ENCODE results near the gene PCSK6. TPM values are rescaled to one million over a fixed set of nuclear protein-coding genes. Genes with fewer than 3 reads are reported as not detected.
"Not testable (repeated sequence)": the region's sequence is repeated elsewhere in the genome, so short reads cannot be mapped to it uniquely, and the experiment has no call there.

PCSK6 gene
- total and polyA plus RNA-seq, 2 donors from 2014 or later: 3.8 to 7.3 TPM

- no peaks in the 10 kb centered on the region for H3K36me3 ChIP-seq (ENCODE audit: control insufficient read depth in 2 of 3, insufficient read depth in 3 of 3, low read length in 3 of 3)
- DNase-seq (no peak), FAIRE-seq (no peak)
- intact Hi-C loops (cut with DNase I): no loop called here
- no peaks in the 10 kb centered on the region for H3K4me1 ChIP-seq (ENCODE audit: control insufficient read depth in 2 of 3, insufficient read depth in 2 of 3, low read depth in 1 of 3, low read length in 3 of 3)
- TF ChIP-seq, protein P1, sequence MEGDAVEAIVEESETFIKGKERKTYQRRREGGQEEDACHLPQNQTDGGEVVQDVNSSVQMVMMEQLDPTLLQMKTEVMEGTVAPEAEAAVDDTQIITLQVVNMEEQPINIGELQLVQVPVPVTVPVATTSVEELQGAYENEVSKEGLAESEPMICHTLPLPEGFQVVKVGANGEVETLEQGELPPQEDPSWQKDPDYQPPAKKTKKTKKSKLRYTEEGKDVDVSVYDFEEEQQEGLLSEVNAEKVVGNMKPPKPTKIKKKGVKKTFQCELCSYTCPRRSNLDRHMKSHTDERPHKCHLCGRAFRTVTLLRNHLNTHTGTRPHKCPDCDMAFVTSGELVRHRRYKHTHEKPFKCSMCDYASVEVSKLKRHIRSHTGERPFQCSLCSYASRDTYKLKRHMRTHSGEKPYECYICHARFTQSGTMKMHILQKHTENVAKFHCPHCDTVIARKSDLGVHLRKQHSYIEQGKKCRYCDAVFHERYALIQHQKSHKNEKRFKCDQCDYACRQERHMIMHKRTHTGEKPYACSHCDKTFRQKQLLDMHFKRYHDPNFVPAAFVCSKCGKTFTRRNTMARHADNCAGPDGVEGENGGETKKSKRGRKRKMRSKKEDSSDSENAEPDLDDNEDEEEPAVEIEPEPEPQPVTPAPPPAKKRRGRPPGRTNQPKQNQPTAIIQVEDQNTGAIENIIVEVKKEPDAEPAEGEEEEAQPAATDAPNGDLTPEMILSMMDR (IDR thresholded peaks at IDR 0.05; ENCODE audit: borderline replicate concordance, extremely low read depth, insufficient read depth): no peak
- no peak overlapping the region for H3K9ac ChIP-seq (ENCODE audit: low read length in 3 of 3)
- no peak overlapping the region for H3K27ac ChIP-seq (ENCODE audit: low read depth in 2 of 2, low read length in 2 of 2)
- H3K27me3 ChIP-seq (ENCODE audit: control insufficient read depth, insufficient read depth, low read length): no peaks in the 10 kb centered on the region
- no peak overlapping the region for H3K4me3 ChIP-seq (ENCODE audit: low read length in 3 of 3)
- no peaks in the 10 kb centered on the region for H3K9me3 ChIP-seq (ENCODE audit: control insufficient read depth in 2 of 3, insufficient read depth in 1 of 3, low read length in 3 of 3)
Observed at GRCh38 chr15:101464256-101464998, 25.1 kb downstream of the PCSK6 start.

- H3K9ac ChIP-seq (ENCODE audit: low read length in 3 of 3); H3K4me3 ChIP-seq (ENCODE audit: low read length in 3 of 3); H3K36me3 ChIP-seq (ENCODE audit: control insufficient read depth in 2 of 3, insufficient read depth in 3 of 3, low read length in 3 of 3); intact Hi-C loops (cut with DNase I); H3K27ac ChIP-seq (ENCODE audit: low read depth in 2 of 2, low read length in 2 of 2); H3K4me1 ChIP-seq (ENCODE audit: control insufficient read depth in 2 of 3, insufficient read depth in 2 of 3, low read depth in 1 of 3, low read length in 3 of 3); H3K9me3 ChIP-seq (ENCODE audit: control insufficient read depth in 2 of 3, insufficient read depth in 1 of 3, low read length in 3 of 3); FAIRE-seq; H3K27me3 ChIP-seq (ENCODE audit: control insufficient read depth, insufficient read depth, low read length); DNase-seq: not testable (repeated sequence)
Observed at GRCh38 chr15:101463696-101464095, 25.8 kb downstream of the PCSK6 start.

GRCh38 chr15:101463270-101463669 lies 26.2 kb downstream of the PCSK6 start:
- H3K9ac ChIP-seq (ENCODE audit: low read length in 3 of 3): no peak overlapping the region
- H3K4me3 ChIP-seq (ENCODE audit: low read length in 3 of 3): no peak overlapping the region
- intact Hi-C loops (cut with DNase I): no loop called here
- no peak overlapping the region for H3K27ac ChIP-seq (ENCODE audit: low read depth in 2 of 2, low read length in 2 of 2)
- H3K9me3 ChIP-seq (ENCODE audit: control insufficient read depth in 2 of 3, insufficient read depth in 1 of 3, low read length in 3 of 3): no peaks in the 10 kb centered on the region
- no peak for DNase-seq
- H3K36me3 ChIP-seq (ENCODE audit: control insufficient read depth in 2 of 3, insufficient read depth in 3 of 3, low read length in 3 of 3): no peaks in the 10 kb centered on the region
- TF ChIP-seq, protein P1 (IDR thresholded peaks at IDR 0.05; ENCODE audit: borderline replicate concordance, extremely low read depth, insufficient read depth): no peak
- H3K4me1 ChIP-seq (ENCODE audit: control insufficient read depth in 2 of 3, insufficient read depth in 2 of 3, low read depth in 1 of 3, low read length in 3 of 3): no peaks in the 10 kb centered on the region
- no peaks in the 10 kb centered on the region for H3K27me3 ChIP-seq (ENCODE audit: control insufficient read depth, insufficient read depth, low read length)
- FAIRE-seq: no peak

- Histone ChIP-seq H3K36me3 (ENCODE audit: control insufficient read depth in 2 of 3, insufficient read depth in 3 of 3, low read length in 3 of 3) (no peaks in the 10 kb centered on the region), H3K27ac (ENCODE audit: low read depth in 2 of 2, low read length in 2 of 2) (no peak overlapping the region), H3K9ac (ENCODE audit: low read length in 3 of 3) (no peak overlapping the region), H3K4me3 (ENCODE audit: low read length in 3 of 3) (no peak overlapping the region), H3K9me3 (ENCODE audit: control insufficient read depth in 2 of 3, insufficient read depth in 1 of 3, low read length in 3 of 3) (no peaks in the 10 kb centered on the region), H3K27me3 (ENCODE audit: control insufficient read depth, insufficient read depth, low read length) (no peaks in the 10 kb centered on the region), H3K4me1 (ENCODE audit: control insufficient read depth in 2 of 3, insufficient read depth in 2 of 3, low read depth in 1 of 3, low read length in 3 of 3) (no peaks in the 10 kb centered on the region)
- TF ChIP-seq, protein P1 (IDR thresholded peaks at IDR 0.05; ENCODE audit: borderline replicate concordance, extremely low read depth, insufficient read depth): no peak
- FAIRE-seq (no peak), DNase-seq (no peak)
- intact Hi-C loops (cut with DNase I): no loop called here
Observed at GRCh38 chr15:101461097-101461496, 28.4 kb downstream of the PCSK6 start.
